Subcutaneous adipose tissue (tissue), 4 donors: ENCODE results near the gene HAX1. TPM values are rescaled to one million over a fixed set of nuclear protein-coding genes. Genes with fewer than 3 reads are reported as not detected.

Source experiments
- CTCF ChIP-seq: fragments of 450-650 bp; IDR thresholded peaks from one replicate; pipeline ENCODE4 v1.5.1; 2016; ENCODE audit warnings: low read depth, mild to moderate bottlenecking, control low read depth, antibody characterized with exemption, moderate library complexity
- total RNA-seq, 4 donors: library from RNA; depleted of rRNA; stranded (reverse); fragments of >200 nt; gene quantifications; one replicate each; pipeline ENCODE4 v1.1.0, GENCODE V29; 2016

Gene HAX1
- total RNA-seq, 4 donors from 2014 or later: 84.9 to 105 (median 89.9) TPM

GRCh38 chr1:154263465-154264332 lies 8.7 kb upstream of the HAX1 start:
- TF ChIP-seq CTCF: no peak

- TF ChIP-seq CTCF: no peak
Measured at GRCh38 chr1:154264454-154264853, 8.0 kb upstream of the HAX1 start.

GRCh38 chr1:154265586-154265985 lies 6.8 kb upstream of the HAX1 start:
- no peak for TF ChIP-seq CTCF

GRCh38 chr1:154270833-154271232 lies 1.6 kb upstream of the HAX1 start:
- TF ChIP-seq CTCF: no peak

GRCh38 chr1:154272999-154273563 lies 652 bp downstream of the HAX1 start:
- TF ChIP-seq CTCF: no peak

- TF ChIP-seq CTCF: no peak
Measured at GRCh38 chr1:154276797-154277196, 4.4 kb downstream of the HAX1 start.

GRCh38 chr1:154288661-154289060 lies 16.2 kb downstream of the HAX1 start:
- TF ChIP-seq CTCF: no peak
